GM19455 (cell line): ENCODE data around the gene RPL35A.
"Not testable (repeated sequence)": the region's sequence is repeated elsewhere in the genome, so short reads cannot be mapped to it uniquely, and the experiment has no call there.

ENCODE experiments used
- ATAC-seq: cut with Tn5 transposase; IDR thresholded peaks from one replicate; pipeline ENCODE4 v1.9.1; 2021; ENCODE audit not compliant: unreplicated experiment

The RPL35A gene

DNA sequence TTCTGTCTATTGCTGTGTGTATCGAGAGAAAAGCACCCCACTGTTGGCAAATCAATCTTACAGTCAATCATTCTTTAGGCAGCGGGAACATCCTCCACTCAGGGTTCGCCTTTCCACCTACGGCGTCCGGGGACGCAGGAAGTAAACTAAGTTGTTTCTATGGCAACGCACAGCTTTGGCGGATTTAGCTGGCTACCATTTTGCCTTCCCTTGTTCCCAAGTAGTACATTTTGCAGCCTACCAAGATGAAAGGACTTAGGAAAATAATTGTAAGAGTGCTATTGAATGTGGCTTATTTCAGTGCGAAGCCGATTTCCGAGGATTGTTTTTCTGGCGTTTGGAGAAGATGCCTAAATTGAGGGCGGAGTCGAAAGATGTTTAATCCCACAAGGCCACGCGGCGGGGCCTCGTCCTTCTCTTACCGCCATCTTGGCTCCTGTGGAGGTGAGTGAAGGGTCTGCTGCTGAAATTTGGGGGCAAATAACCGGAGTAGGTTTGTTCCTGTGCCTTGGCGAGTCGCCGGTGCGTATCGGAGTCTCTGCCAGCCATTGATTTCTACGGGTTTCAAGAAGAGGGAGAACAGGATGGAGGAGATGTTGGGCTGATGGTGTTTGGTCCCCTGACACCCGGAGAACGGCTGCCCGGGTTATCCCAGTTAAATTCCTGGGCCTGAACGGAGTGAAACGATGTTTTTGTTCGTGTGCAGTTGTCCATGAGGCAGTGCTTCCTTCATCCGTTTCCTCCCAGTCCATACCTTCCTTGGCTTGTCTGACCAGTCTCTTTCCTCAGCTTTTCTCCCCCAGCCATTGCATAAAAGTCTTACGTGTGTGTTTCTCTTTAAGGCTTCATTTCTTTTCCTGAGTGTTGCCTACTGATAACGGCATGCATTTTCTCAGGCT lies at the start of gene RPL35A:
Gene RPL35A, plus strand, starts transcription at position 413 of the 899 bp plus-strand sequence. CDS start 778 bp downstream, outside the sequence.
- ATAC-seq = peak; percentile 91

GRCh38 chr3:197901626-197902025 lies 48.4 kb upstream of the RPL35A start:
- ATAC-seq = no peak

DNA sequence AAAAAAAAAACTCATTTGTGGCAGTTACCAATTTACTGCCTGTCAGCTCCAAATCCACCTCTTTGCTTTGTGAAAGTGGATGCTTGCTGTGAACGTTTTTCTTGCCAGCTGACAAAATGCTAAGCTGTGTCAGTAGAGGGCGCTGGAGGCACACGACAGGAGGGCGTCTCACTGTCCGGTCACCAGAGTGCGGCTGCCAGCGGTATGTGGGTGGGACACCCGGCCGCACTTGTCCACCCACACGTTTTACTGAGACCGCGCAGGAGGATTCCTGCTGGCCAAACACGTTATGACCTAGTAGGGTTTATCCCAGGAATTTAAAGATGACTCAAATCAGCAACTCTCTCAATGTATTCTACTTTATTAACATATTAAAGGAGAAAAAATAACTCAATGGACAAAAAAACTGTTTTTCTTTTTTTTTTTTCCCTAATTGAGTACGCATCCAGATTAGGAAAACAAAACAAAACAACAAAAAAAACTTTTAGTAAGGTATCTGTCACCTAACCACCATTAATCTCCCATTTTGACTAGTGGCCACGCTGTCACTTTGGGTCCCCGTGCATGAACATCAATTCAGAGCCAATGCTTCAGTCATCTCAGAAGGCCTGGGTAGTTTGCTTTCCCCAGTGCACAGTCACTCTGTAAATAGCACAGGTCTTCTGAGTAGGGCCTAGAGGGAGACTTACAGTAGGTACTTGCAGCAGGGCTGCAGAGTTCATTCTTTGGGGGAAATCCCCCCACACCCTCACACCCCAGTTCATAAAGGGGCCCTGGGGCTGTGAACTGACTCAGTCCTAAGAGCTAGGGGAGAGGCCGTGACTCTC lies 43.8 kb upstream of the RPL35A start:
- ATAC-seq = peak; percentile 77

- no peak for ATAC-seq
Measured at GRCh38 chr3:197906850-197907187, 43.2 kb upstream of the RPL35A start.

DNA sequence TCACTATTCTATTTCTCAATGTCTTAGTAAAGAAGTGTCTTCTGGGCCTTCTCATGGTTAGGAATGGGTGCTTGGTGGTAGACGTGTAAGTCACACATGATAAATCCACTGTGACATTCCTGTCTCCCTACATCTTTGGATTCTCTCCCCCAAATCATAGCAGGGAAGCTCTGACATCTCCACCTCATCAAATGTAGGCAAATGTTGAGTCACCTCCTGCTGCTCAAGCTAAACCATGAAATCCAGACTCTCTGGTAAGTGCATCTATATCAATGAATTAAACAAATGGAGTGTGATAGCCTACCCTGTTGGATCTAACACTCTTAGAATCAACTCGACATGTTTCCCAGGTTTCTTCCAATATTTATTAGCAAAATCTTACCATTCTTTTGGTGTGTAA lies 42.8 kb upstream of the RPL35A start:
- ATAC-seq = no peak

GRCh38 chr3:197908550-197908949 lies 41.4 kb upstream of the RPL35A start:
- ATAC-seq = not testable (repeated sequence)

- no peak for ATAC-seq
Measured at GRCh38 chr3:197908957-197909701, 40.9 kb upstream of the RPL35A start.

GRCh38 chr3:197912741-197913476 lies 37.1 kb upstream of the RPL35A start:
- ATAC-seq = no peak

GRCh38 chr3:197913641-197914380 lies 36.2 kb upstream of the RPL35A start:
- ATAC-seq = no peak

DNA sequence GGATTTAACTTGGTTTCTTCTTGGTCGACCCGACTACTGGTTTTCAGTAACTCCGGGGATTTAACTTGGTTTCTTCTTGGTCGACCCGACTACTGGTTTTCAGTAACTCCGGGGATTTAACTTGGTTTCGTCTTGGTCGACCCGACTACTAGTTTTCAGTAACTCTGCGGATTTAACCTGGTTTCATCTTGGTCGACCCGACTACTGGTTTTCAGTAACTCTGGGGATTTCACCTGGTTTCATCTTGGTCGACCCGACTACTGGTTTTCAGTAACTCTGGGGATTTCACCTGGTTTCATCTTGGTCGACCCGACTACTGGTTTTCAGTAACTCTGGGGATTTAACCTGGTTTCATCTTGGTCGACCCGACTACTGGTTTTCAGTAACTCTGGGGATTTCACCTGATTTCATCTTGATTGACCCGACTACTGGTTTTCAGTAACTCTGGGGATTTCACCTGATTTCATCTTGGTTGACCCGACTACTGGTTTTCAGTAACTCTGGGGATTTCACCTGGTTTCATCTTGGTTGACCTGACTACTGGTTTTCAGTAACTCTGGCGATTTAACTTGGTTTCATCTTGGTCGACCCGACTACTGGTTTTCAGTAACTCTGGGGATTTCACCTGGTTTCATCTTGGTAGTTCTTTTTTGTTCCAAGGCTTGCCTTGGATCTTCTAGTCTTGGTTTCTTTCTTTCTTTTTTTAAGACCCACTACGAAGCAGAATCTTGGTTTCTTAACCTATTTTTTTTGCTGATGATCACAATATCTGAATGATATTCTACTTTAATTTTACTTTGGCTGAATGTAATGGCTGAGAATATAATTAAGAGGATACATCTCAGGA lies 28.3 kb upstream of the RPL35A start:
- ATAC-seq = not testable (repeated sequence)

GRCh38 chr3:197926418-197926817 lies 23.6 kb upstream of the RPL35A start:
- ATAC-seq = no peak

DNA sequence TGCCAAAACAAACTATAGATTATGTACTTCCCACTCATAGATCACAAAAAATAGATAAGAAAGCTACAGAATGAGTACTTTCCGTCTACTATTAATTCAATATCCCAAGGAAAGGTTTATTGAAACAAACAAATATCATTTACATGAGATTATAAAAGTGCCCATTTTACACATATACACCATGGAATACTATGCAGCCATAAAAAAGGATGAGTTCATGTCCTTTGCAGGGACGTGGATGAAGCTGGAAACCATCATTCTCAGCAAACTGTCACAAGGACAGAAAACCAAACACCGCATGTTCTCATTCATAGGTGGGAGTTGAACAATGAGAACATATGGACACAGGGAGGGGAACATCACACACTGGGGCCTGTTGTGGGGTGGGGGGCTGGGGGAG lies 22.4 kb upstream of the RPL35A start:
- not testable (repeated sequence) for ATAC-seq

GRCh38 chr3:197936819-197937384 lies 13.1 kb upstream of the RPL35A start:
- ATAC-seq = no peak

GRCh38 chr3:197940745-197941384 lies 9.1 kb upstream of the RPL35A start:
- ATAC-seq = no peak

DNA sequence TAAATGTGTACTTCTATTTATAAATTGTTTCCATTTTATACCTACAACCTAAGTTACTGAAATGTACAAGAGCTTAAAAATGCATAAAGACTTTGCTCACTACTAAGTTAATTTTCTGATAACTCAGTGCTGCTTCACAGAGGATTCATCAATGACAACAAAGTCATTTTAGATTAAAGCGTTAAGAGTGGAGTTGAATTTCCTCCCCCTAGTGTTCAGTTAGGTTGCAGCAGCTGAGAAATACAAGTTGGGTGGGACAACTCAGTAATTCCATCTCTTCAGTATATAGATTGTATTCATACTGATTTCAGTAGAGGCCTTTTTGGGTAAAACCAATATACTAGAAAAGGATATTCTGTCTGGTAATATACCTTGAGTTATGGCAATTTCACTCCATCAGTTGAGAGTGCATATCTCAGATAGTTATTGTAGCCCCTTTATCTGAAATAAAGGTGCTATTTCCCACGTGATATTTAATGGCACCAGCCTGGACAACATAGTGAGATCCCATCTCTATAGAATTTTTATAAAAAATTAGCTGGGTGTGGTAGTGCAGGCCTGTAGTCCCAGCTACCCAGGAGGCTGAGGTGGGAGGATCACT lies 6.9 kb upstream of the RPL35A start:
- no peak for ATAC-seq

DNA sequence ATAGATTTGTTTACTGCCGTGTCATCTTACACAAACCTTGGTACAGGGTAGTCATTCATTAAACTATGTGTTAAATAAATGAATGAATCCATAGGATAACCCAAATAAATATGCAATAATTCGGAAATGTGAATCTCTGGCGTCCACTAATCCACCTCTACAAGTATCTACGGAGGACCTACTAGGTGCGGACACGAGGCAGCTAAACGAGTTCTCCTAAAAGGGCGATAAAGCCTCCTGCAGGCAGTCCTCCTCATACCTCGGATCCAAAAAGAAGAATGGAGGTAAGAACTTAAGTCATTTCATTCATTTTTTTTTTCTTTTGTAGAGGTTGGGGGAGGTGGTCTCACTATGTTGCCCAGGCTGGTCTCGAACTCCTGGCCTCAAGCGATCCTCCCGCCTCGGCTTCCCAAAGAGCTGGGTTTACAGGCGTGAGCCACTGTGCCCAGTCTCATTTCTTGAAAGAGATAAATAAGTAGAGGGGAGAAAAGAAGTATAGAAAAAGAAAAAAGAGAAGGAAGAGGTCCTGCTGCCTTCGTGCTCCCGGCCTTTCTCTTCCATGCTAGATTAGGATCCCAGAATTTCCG lies 706 bp upstream of the RPL35A start:
- ATAC-seq = no peak

GRCh38 chr3:197950677-197951061 lies 679 bp downstream of the RPL35A start:
- ATAC-seq = no peak
